ACHN (cell line): Measurements from ENCODE around the gene PAPSS2.
"Not testable (repeated sequence)": the region's sequence is repeated elsewhere in the genome, so short reads cannot be mapped to it uniquely, and the experiment has no call there.

ENCODE experiments used
- DNase-seq: peaks from one replicate; pipeline ENCODE4 v3.0.0-alpha.2; 2015
- in situ Hi-C: cut with HindIII; loops from 2 replicates; pipeline ENCODE4 v1.10.0; 2017; ENCODE audit warnings: low sequenced_read_pairs, low pct_ligation_motif_present, low pct_unique_long_range_greater_than_20kb

PAPSS2 gene

GRCh38 chr10:87722716-87723115, 63.0 kb downstream of the PAPSS2 start:
- in situ Hi-C loops = no loop called here
- DNase-seq = no peak

- DNase-seq = no peak
- in situ Hi-C loops = no loop called here
Observed at GRCh38 chr10:87723500-87723899, 63.8 kb downstream of the PAPSS2 start.

GRCh38 chr10:87724789-87725188, 65.1 kb downstream of the PAPSS2 start:
- in situ Hi-C loops = no loop called here
- DNase-seq = no peak

GRCh38 chr10:87729940-87730339, 70.3 kb downstream of the PAPSS2 start:
- DNase-seq = no peak
- in situ Hi-C loops = no loop called here

GRCh38 chr10:87733081-87733480, 73.4 kb downstream of the PAPSS2 start:
- no peak for DNase-seq
- in situ Hi-C loops = no loop called here

- in situ Hi-C loops = no loop called here
- DNase-seq = peak; percentile 60
Observed at GRCh38 chr10:87734987-87735827, 75.5 kb downstream of the PAPSS2 start.

- DNase-seq, in situ Hi-C loops: not testable (repeated sequence)
Observed at GRCh38 chr10:87738253-87738652, 78.6 kb downstream of the PAPSS2 start.

- DNase-seq = no peak
- in situ Hi-C loops = no loop called here
Observed at GRCh38 chr10:87739703-87740102, 80.0 kb downstream of the PAPSS2 start.

GRCh38 chr10:87740254-87740655, 80.6 kb downstream of the PAPSS2 start:
- in situ Hi-C loops = no loop called here
- no peak for DNase-seq

GRCh38 chr10:87742992-87743610, 83.4 kb downstream of the PAPSS2 start:
- DNase-seq, in situ Hi-C loops: not testable (repeated sequence)

GRCh38 chr10:87744606-87745005, 84.9 kb downstream of the PAPSS2 start:
- in situ Hi-C loops = no loop called here
- no peak for DNase-seq

- DNase-seq = no peak
- in situ Hi-C loops = no loop called here
Observed at GRCh38 chr10:87746911-87747310, 87.2 kb downstream of the PAPSS2 start.

GRCh38 chr10:87748244-87748643, 88.6 kb downstream of the PAPSS2 start:
- in situ Hi-C loops, DNase-seq: not testable (repeated sequence)

GRCh38 chr10:87750001-87750671, 90.5 kb downstream of the PAPSS2 start:
- no peak for DNase-seq

GRCh38 chr10:87750817-87751216, 91.1 kb downstream of the PAPSS2 start:
- DNase-seq = no peak
- in situ Hi-C loops = loop anchor here (25.0 kb wide), 1 partner anchor 89 kb away; the partner anchor contains the start of gene PAPSS2

More at GRCh38 chr10:87750001-87750671, 90.5 kb downstream of the PAPSS2 start:
- in situ Hi-C loops = loop anchor here (25.0 kb wide), 1 partner anchor 88 kb away; the partner anchor contains the start of gene PAPSS2

- no peak for DNase-seq
- in situ Hi-C loops = loop anchor here (25.0 kb wide), 1 partner anchor 89 kb away; the partner anchor contains the start of gene PAPSS2
Observed at GRCh38 chr10:87751274-87751673, 91.6 kb downstream of the PAPSS2 start.

- in situ Hi-C loops = loop anchor here (25.0 kb wide), 1 partner anchor 90 kb away; the partner anchor contains the start of gene PAPSS2
- no peak for DNase-seq
Observed at GRCh38 chr10:87752566-87752965, 92.9 kb downstream of the PAPSS2 start.

- in situ Hi-C loops = loop anchor here (25.0 kb wide), 1 partner anchor 92 kb away; the partner anchor contains the start of gene PAPSS2
- DNase-seq = no peak
Observed at GRCh38 chr10:87753995-87754866, 94.6 kb downstream of the PAPSS2 start.
